Epithelial cell of esophagus (primary cell): Measurements from ENCODE around the gene DRAXIN.

Experiments
- DNase-seq: peaks from one replicate; pipeline ENCODE4 v3.0.0; 2010; ENCODE audit warnings: low read depth
- H3K4me3 ChIP-seq: 2 replicates; pipeline ENCODE4 v1.5.1; 2011; ENCODE audit warnings: mild to moderate bottlenecking, low read length, control low read depth
- CTCF ChIP-seq: IDR thresholded peaks from 2 replicates; pipeline ENCODE4 v1.5.1; 2011; ENCODE audit warnings: low read depth, mild to moderate bottlenecking, low read length, control low read depth, inconsistent platforms; ENCODE audit not compliant: insufficient read depth; ENCODE audit errors: missing control alignments

The DRAXIN gene

GRCh38 chr1:11668516-11668915 is 23.0 kb upstream of the DRAXIN start:
- TF ChIP-seq CTCF: no peak
- no peak overlapping the region for H3K4me3 ChIP-seq
- DNase-seq: no peak

- DNase-seq: no peak
- H3K4me3 ChIP-seq: no peak overlapping the region
- TF ChIP-seq CTCF: no peak
Measured at GRCh38 chr1:11670747-11671146, 20.8 kb upstream of the DRAXIN start.

- TF ChIP-seq CTCF: no peak
- DNase-seq: no peak
- no peak overlapping the region for H3K4me3 ChIP-seq
Measured at GRCh38 chr1:11671205-11671543, 20.3 kb upstream of the DRAXIN start.

- no peak for TF ChIP-seq CTCF
- DNase-seq: no peak
- H3K4me3 ChIP-seq: no peak overlapping the region
Measured at GRCh38 chr1:11671544-11672286, 19.8 kb upstream of the DRAXIN start.

- no peak for TF ChIP-seq CTCF
- H3K4me3 ChIP-seq: no peak overlapping the region
- DNase-seq: no peak
Measured at GRCh38 chr1:11673089-11673769, 18.3 kb upstream of the DRAXIN start.

- DNase-seq: no peak
- H3K4me3 ChIP-seq: no peak overlapping the region
- no peak for TF ChIP-seq CTCF
Measured at GRCh38 chr1:11674488-11674887, 17.0 kb upstream of the DRAXIN start.

GRCh38 chr1:11675325-11675724 is 16.2 kb upstream of the DRAXIN start:
- no peak for TF ChIP-seq CTCF
- no peak overlapping the region for H3K4me3 ChIP-seq
- no peak for DNase-seq
